H1 (cell line): Measurements from ENCODE around the gene SLFN12L. TPM values are rescaled to one million over a fixed set of nuclear protein-coding genes. Genes with fewer than 3 reads are reported as not detected.

ENCODE experiments used
- BCL11A ChIP-seq, 2 experiments: IDR thresholded peaks; one replicate each; pipeline ENCODE4 v1.6.1; 2011; ENCODE audit warnings: low read depth in 2 of 2, low read length in 2 of 2, mild to moderate bottlenecking in 2 of 2
- CBX8 ChIP-seq: fragments of 300-800, 300-1000 bp; sonication (generic); IDR thresholded peaks from 2 replicates; pipeline ENCODE4 v1.7.1; 2016; ENCODE audit warnings: low read depth, low read length, borderline replicate concordance
- GTF2F1 ChIP-seq: IDR thresholded peaks from 2 replicates; pipeline ENCODE4 v1.6.1; 2012; ENCODE audit warnings: low read depth, low read length, improper control_type of control experiment, borderline replicate concordance
- SIRT6 ChIP-seq: IDR thresholded peaks from one replicate; pipeline ENCODE4 v1.7.1; 2012; ENCODE audit warnings: low read length, inconsistent platforms
- polyA plus RNA-seq, 7 experiments: library from polyadenylated mRNA; depleted of rRNA in 3 of 7; stranded (reverse) in 5 of 7; unstranded in 2 of 7; fragments of >200 nt in 5 of 7; fragments of 200-250 nt in 2 of 7; gene quantifications; 1 replicate in 5 of 7; 2 replicates in 1 of 7; 4 replicates in 1 of 7; pipeline versions ENCODE4 v1.2.1 to v1.2.3, GENCODE V29; 2011 to 2013; ENCODE audit warnings: missing spikeins in 2 of 7, mixed read lengths in 2 of 7
- total RNA-seq: library from RNA; stranded (reverse); fragmentation: NEBNext Ultra II Directional; extraction: Animal tissue kit (Norgen Biotek cat#: 25700); gene quantifications from 2 replicates; pipeline ENCODE4 v1.2.1, GENCODE V29; 2021

SLFN12L gene
- total and polyA plus RNA-seq, 2 of the 8 experiments (the other 6 are each of a cell fraction or from before 2014, with no cell fraction given), result not detected

GRCh38 chr17:35586569-35587073, 49.1 kb upstream of the SLFN12L start (continued):
- TF ChIP-seq SIRT6 (no peak), BCL11A (IDR thresholded peaks at IDR 0.05; ENCODE audit: low read depth in 2 of 2, low read length in 2 of 2) (no peak), CBX8 (no peak), GTF2F1 (no peak)
